NCI-H82 treated with DMSO at 0.1 percent for 48 hours (cell line): Measurements from ENCODE around the gene SLC7A1.
A peak's percentile ranks its signal among the peaks of the same experiment; 100 is the strongest.

ENCODE experiments used
- DNase-seq: peaks from one replicate; lab custom pipeline; 2025; ENCODE audit not compliant: unreplicated experiment; lab: John Stamatoyannopoulos, UW

Gene SLC7A1

GRCh38 chr13:29513002-29513980, 82.2 kb downstream of the SLC7A1 start:
- DNase-seq, result no peak

DNA sequence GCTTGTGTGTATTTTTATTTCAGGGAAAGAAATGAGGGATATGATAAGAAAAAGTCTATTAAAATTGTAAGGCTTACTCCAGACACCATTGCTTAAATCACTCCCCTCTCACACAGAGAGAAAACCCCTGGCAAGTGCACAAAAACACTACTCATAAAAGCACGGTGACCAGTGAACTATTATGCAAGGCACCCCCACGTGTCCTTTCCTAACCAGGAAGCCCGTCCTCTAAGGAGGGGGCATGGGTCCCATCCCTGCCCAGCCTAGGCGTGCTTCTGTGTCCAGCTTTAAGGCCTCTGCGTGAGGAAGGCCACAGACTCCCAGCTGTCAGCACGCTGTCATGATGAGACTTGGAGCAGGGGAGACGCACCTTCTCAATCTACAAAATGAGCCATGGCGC, 83.5 kb downstream of the SLC7A1 start:
- no peak for DNase-seq

GRCh38 chr13:29511106-29511796, 84.2 kb downstream of the SLC7A1 start:
- DNase-seq, result no peak

DNA sequence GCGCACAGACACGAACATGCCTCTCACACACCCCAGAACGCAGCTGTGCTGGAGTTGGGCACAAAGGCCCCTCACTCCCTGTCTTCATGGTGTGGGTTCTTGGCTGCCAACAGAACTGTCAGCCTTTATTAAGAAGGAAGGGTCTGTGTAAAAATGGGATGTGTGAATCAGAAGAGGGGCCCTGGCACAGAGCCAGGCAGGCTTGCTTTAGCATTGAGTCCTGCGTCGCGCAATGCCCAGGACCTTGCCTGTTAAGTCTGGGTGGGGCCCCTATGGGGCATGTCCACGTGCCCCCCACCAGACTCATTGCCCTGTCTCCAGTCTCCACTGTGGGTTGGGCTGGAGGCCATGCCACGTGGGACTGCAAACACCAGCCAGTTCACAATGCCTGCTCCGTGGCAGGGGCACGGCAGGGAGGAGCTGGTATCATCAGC, 84.8 kb downstream of the SLC7A1 start:
- no peak for DNase-seq

GRCh38 chr13:29509999-29510589, 85.4 kb downstream of the SLC7A1 start:
- no peak for DNase-seq

GRCh38 chr13:29508876-29509252, 86.6 kb downstream of the SLC7A1 start:
- DNase-seq, result no peak

DNA sequence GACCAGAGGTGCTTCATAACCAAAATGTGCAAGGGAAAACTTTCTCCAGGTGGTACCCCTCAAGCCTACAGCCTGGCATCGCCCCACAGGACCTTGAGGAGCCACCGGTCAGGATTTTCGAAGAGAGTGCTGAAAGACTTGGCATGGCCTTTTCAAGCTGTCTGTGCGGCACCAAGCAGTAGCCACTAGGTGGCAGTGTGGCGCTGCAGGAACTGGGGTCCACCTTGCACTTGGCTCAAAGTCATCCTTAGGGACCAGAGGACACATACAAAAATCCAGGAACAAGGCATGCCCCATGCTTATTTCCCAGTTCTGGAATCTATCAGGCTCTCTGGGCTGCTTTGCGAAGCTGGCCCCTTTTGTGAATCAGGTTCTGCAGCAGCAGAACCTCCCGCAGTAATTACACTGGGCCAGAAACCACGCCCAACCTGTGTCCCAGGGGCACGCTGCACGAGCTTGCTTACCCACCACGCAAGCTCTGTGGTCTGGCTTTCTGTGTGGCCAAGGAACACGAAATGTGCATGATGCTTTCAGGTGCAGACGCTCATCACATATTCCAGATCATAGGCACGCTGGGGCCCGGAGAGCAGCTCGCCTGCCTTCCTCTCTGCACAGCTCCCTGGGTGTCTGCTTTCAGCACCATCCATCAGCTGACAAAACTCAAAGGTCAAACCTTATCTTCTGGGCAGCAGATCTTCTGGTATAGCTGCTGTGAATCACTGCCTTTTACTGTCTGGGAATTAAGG, 87.2 kb downstream of the SLC7A1 start:
- DNase-seq, result peak; percentile 19

DNA sequence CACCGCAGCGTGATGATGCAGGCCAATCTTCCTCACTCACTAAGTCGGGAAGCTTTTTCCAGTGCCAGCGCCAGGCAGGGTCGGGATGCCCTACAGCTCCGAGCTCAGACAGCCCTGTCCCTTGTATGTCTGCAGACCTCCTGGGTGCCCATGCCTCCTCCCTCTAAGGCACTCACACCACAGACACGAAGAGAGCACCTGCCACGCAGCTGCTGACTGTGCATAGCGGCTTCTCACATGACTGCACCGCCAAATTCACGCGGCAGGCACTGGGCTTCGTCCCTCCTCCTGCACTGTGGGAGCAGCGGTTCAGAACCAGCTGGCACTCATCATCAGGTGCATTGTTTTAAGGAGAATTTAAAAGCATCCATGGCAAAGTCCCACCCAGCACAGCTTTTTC, 88.1 kb downstream of the SLC7A1 start:
- no peak for DNase-seq

GRCh38 chr13:29505950-29506349, 89.5 kb downstream of the SLC7A1 start:
- no peak for DNase-seq

DNA sequence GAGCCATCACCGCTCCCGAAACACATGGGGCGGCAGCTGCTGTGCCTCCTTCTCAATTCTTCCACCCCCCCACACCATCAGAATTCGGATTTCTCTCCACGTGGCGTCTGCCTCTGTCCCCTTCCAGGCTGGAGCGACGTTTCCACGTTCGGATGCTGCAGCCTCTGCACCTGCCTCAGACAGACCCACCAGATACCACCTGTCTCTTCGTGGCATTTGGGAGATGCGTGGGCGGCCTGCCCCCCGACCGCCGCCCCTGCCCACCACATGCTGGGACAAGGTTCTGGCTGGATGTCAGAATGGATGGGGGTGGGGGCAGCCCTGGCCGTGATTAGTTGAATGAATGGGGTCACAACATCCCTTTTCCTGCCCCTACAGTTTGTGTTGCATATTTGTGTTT, 90.0 kb downstream of the SLC7A1 start:
- no peak for DNase-seq

GRCh38 chr13:29504691-29505090, 90.8 kb downstream of the SLC7A1 start:
- DNase-seq, result no peak

DNA sequence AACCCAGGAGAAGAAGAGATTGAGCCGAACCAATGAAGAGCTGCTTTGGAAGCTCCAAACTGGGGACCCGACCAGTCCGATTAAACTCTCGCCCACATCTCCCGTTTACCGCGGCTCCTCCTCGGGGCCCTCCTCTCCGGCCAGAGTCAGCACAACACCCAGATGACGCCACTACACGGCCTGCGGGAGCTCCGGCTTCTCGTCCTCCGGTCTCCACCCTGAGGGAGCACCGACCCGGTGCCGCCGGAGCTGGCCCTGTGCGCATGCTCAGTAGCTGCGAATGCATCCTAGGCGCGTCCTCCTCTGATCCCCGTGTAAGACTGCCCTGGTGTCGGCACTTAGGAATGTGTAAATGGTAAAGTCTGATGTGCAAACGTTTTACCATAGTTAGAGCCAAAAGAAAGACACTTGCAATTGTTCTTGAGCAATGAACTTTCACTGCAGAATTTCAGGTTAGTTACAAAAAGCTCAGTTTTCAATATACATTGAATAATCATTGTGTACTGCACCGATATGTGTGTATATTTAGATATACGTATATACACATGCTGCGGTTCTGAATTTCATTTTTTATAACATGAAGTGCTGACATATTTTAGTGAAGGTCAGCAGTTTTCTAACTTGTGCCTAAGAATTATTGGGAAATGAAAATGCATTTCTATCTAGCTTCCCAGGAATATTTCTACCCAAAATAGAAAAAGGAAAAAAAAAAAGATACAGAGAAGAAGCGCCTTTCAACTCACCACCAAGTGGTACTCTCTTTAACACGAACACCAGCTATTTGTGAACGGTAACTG, 92.2 kb downstream of the SLC7A1 start:
- DNase-seq, result no peak

- DNase-seq, result no peak
These were observed 93.0 kb downstream of the SLC7A1 start for GRCh38 chr13:29502391-29503008.

DNA sequence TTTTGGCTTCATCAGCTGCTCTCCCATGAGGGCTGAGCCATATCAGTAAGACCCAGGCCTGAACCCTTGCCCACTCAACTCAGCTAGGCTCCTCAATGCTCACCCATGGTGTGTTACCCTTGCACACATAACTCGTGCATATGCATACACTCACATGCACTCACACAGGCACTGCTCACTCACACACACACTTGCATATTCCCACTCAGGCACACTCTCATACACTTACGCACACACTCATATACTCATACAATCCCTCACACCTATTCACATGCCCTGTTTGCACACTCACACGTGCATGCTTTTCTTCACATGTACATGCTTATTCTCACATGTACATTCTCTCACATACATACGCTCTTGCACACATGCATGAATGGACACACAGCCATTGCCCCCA, 93.8 kb downstream of the SLC7A1 start:
- DNase-seq, result no peak

GRCh38 chr13:29500386-29500785, 95.1 kb downstream of the SLC7A1 start:
- no peak for DNase-seq

GRCh38 chr13:29499506-29500165, 95.9 kb downstream of the SLC7A1 start:
- DNase-seq, result no peak

GRCh38 chr13:29498426-29499040, 97.0 kb downstream of the SLC7A1 start:
- DNase-seq, result no peak

DNA sequence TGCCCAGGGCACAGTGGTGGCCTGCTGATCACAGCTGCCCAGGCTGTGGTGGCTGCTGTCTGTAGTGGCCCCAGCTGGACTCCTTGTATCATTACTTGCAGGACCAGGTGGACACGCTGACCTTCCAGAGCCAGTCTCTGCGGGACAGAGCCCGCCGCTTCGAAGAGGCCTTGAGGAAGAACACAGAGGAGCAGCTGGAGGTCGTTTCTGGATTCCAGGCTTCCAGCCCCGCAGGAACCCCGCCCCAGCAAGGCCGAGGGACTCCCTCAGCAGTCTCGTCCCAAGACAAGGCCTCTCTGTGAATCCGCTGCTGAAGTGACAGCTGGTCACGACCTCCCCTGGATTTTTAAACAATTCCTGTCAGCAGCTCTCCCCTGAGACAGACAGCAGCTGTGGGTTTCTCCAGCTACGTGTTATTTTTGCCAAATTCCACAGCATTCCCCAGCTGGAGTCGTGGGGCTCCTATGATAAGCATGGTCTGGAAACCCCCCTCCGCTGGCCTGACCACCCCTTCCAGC, 98.3 kb downstream of the SLC7A1 start:
- no peak for DNase-seq

GRCh38 chr13:29496241-29496712, 99.2 kb downstream of the SLC7A1 start:
- no peak for DNase-seq
